Activated T-helper 2 cell treated with anti-CD3 and anti-CD28 coated beads, Interferon-gamma antibody, Interleukin-2, Interleukin-4, amounts not matched to agents 10 μg/mL and 5 μg/mL and 100 μg/mL, durations not matched to agents 14 hours and 24 hours and 36 hours (primary cell): ENCODE measurements around the gene OSBPL8. TPM values are rescaled to one million over a fixed set of nuclear protein-coding genes. Genes with fewer than 3 reads are reported as not detected.

Experiments
- DNase-seq: peaks from one replicate; pipeline ENCODE4 v3.0.0; 2021; ENCODE audit warnings: low spot score
- H3K27ac Mint-ChIP-seq: one replicate; pipeline ENCODE4 v1.8.0; 2021; ENCODE audit warnings: mixed read lengths
- H3K27me3 Mint-ChIP-seq: one replicate; pipeline ENCODE4 v1.8.0; 2021; ENCODE audit warnings: low read depth, mixed read lengths
- H3K36me3 Mint-ChIP-seq: one replicate; pipeline ENCODE4 v1.8.0; 2021; ENCODE audit warnings: low read depth, mixed read lengths
- H3K4me1 Mint-ChIP-seq: one replicate; pipeline ENCODE4 v1.8.0; 2021; ENCODE audit warnings: low read depth, mixed read lengths
- H3K4me3 Mint-ChIP-seq: one replicate; pipeline ENCODE4 v1.8.0; 2021; ENCODE audit warnings: low read depth, mild to moderate bottlenecking, moderate library complexity, mixed read lengths
- H3K9me3 Mint-ChIP-seq: one replicate; pipeline ENCODE4 v1.8.0; 2021; ENCODE audit warnings: mixed read lengths
- intact Hi-C: fragments of 100-400 bp; cut with micrococcal nuclease; formaldehyde crosslinking; loops from one replicate; pipeline ENCODE4 v1.15.1; 2023
- total RNA-seq: library from RNA; stranded (reverse); gene quantifications from 2 replicates; pipeline ENCODE4 v1.2.3, GENCODE V29; 2022

OSBPL8 gene
- total RNA-seq, 1 donor from 2014 or later: 87.9 TPM

DNA sequence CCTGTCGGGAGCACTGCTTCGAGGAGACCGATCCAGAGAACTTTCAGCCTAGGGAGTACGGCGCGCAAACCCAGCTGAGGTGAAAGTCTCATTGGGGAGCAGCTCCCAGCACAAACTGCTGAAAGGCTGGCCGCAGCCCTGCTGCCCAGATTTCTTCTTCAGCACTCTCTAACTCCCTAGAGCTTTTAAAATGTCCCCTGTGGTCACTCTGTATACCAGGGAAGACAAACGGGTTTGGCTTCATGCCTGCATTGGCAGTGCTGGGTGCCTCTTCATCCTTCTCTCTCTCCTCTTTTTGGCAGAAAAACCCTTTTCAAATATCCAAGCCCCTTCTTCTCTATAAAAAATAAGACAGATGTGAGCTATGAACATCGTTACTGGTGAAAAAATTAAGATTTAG, 246.3 kb downstream of the OSBPL8 start:
- H3K27me3 Mint-ChIP-seq: peaks cover 21% of the 10 kb centered on the region
- H3K27ac Mint-ChIP-seq: no peak overlapping the region
- no peaks in the 10 kb centered on the region for H3K36me3 Mint-ChIP-seq
- intact Hi-C loops: no loop called here
- DNase-seq: no peak
- H3K4me3 Mint-ChIP-seq: no peak overlapping the region
- H3K9me3 Mint-ChIP-seq: no peaks in the 10 kb centered on the region
- no peaks in the 10 kb centered on the region for H3K4me1 Mint-ChIP-seq

DNA sequence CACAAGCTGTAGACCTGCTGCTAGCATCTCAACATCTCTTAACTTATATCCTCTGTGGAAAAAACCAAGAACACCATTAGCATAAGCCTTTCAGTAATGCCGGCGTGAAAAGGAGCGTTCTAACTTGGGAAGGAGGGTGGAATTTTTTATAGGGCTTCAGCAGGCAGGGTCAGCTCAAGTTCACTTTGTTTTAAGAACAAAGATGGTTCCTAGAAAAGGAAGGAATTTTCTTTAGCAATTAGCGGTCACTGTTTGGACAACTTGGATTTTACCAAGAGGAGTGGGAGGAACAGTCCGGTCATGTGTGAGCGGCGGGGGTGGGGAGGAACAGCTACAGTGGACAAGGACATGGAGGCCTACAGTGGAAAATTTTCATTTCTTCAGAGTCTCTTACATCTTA, 247.3 kb downstream of the OSBPL8 start:
- no peak for DNase-seq
- intact Hi-C loops: no loop called here
- Mint-ChIP-seq H3K4me1 (no peaks in the 10 kb centered on the region), H3K4me3 (no peak overlapping the region), H3K9me3 (no peaks in the 10 kb centered on the region), H3K27me3 (peaks cover 21% of the 10 kb centered on the region), H3K36me3 (no peaks in the 10 kb centered on the region), H3K27ac (no peak overlapping the region)

DNA sequence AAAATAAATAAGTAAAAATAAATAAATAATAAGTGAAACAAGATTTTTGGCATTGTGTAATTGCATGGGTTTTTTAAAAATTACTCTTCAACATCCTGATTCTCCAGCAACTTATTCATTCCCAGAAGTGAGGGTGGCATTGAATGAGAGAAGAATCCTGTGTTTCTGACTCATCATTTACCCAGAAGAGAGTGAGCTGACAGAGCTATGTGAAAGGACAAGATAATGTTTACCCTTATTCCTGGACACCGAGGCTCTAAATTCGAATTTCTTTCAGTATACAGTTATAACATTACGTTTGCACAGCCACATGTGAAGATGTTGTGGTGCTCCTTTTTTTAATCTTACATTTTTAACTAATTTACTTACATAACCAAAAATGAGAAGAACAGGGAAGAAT, 247.8 kb downstream of the OSBPL8 start:
- H3K27me3 Mint-ChIP-seq: peaks cover 21% of the 10 kb centered on the region
- intact Hi-C loops: no loop called here
- H3K4me1 Mint-ChIP-seq: no peaks in the 10 kb centered on the region
- H3K9me3 Mint-ChIP-seq: no peaks in the 10 kb centered on the region
- H3K27ac Mint-ChIP-seq: no peak overlapping the region
- no peak overlapping the region for H3K4me3 Mint-ChIP-seq
- no peaks in the 10 kb centered on the region for H3K36me3 Mint-ChIP-seq
- DNase-seq: no peak

DNA sequence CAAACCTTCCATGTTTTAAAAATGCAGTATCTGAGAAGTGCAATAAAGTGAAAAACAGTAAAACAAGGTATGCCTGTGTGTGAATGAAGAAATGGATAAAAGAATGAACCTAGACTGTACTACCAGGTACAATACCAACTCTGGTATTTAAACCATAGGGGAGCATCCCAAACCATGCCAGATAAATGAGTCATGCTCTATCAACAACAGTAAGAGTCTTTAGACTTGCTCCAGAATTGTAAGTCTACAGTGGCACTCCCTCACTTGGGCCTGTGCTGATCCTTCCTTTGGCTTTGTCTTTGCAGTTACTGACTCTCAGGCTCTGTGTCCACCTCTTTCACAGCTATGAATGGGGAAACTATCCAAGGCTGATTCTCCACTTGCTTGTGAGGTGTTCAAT, 249.5 kb downstream of the OSBPL8 start:
- Mint-ChIP-seq H3K4me3 (no peak overlapping the region), H3K27me3 (peaks cover 14% of the 10 kb centered on the region), H3K27ac (no peak overlapping the region), H3K36me3 (no peaks in the 10 kb centered on the region), H3K4me1 (no peaks in the 10 kb centered on the region), H3K9me3 (no peaks in the 10 kb centered on the region)
- DNase-seq: no peak
- intact Hi-C loops: no loop called here

DNA sequence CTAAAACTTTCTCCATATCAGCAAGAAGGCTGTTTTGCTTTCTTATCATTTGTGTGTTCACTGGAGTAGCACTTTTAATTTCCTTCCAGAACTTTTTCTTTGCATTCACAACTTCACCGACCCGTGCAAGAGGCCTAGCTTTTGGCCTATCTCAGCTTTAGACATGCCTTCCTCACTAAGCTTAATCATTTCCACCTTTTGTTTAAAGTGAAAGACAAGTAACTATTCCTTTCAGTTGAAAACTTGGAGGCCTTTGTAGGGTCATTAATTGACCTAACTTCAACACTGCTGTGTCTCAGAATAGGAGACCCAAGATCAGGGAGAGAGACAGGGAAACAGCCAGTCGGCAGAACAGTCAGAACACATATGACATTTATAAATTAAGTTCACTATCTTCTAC, 250.7 kb downstream of the OSBPL8 start:
- intact Hi-C loops: no loop called here
- no peaks in the 10 kb centered on the region for H3K36me3 Mint-ChIP-seq
- DNase-seq: no peak
- H3K4me3 Mint-ChIP-seq: no peak overlapping the region
- no peaks in the 10 kb centered on the region for H3K9me3 Mint-ChIP-seq
- no peak overlapping the region for H3K27ac Mint-ChIP-seq
- peaks cover 3% of the 10 kb centered on the region for H3K4me1 Mint-ChIP-seq
- peaks cover 12% of the 10 kb centered on the region for H3K27me3 Mint-ChIP-seq

DNA sequence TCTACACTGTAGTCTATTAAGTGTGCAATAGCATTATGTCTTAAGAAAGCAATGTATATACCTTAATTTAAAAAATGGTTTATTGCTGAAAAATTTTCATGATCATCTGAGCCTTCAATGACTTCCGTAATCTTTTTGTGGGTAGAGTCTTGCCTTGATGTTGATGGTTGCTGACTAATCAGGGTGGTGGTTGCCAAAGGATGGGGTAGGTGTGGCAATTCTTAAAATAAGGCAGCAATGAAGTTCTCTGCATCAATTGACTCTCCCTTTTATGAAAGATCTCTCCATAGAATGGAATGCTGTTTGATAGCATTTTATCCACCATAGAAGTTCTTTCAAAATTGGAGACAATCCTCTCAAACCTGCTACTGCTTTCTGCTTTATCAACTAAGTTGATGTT, 252.5 kb downstream of the OSBPL8 start:
- no peaks in the 10 kb centered on the region for H3K36me3 Mint-ChIP-seq
- intact Hi-C loops: no loop called here
- no peak for DNase-seq
- H3K4me1 Mint-ChIP-seq: peaks cover 3% of the 10 kb centered on the region
- no peak overlapping the region for H3K4me3 Mint-ChIP-seq
- peaks cover 9% of the 10 kb centered on the region for H3K27me3 Mint-ChIP-seq
- H3K9me3 Mint-ChIP-seq: no peaks in the 10 kb centered on the region
- no peak overlapping the region for H3K27ac Mint-ChIP-seq

DNA sequence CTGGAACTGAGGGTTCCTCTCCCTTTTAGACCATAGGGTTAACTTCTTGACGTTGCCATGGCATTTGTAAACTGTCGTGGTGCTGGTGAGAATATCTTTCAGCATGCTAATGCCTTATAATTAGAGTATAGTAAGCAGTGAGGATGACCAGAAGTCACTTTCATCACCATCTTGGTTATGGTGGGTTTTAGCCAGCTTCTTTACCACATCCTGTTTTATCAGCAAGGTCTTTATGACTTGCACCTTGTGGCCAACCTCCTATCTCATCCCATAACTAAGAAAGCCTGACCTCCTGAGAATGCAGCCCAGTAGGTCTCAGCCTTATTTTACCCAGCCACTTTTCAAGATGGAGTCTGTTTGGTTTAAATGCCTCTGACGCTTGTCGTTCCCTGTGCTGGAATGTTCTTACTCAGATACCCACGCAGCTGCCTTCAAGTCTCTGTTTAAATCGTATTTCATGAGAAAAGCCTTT, 255.5 kb downstream of the OSBPL8 start:
- peaks cover 6% of the 10 kb centered on the region for H3K27me3 Mint-ChIP-seq
- DNase-seq: no peak
- no peaks in the 10 kb centered on the region for H3K9me3 Mint-ChIP-seq
- no peak overlapping the region for H3K4me3 Mint-ChIP-seq
- H3K4me1 Mint-ChIP-seq: peaks cover 3% of the 10 kb centered on the region
- no peak overlapping the region for H3K27ac Mint-ChIP-seq
- intact Hi-C loops: no loop called here
- H3K36me3 Mint-ChIP-seq: no peaks in the 10 kb centered on the region

DNA sequence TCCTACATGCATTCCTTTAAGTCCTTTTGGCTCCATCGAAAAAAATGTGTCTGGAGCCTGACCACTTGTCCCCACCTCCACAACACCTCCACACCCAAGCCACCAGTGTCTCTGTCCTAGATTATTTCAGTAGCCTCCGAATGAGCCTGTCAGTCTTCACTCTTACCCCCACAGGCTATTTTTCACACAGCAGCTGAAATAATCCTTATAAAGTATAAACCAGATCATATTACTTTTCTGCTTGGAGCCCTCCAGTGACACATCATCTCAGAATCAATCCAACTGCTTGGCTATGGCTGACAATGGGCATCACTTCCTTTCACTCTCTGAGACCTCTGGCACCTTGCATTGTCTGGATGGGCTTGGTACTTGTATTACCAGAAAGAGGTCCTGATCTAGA, 256.2 kb downstream of the OSBPL8 start:
- no peak overlapping the region for H3K4me3 Mint-ChIP-seq
- H3K9me3 Mint-ChIP-seq: no peaks in the 10 kb centered on the region
- H3K36me3 Mint-ChIP-seq: no peaks in the 10 kb centered on the region
- no peak for DNase-seq
- no peak overlapping the region for H3K27ac Mint-ChIP-seq
- H3K4me1 Mint-ChIP-seq: peaks cover 3% of the 10 kb centered on the region
- peaks cover 3% of the 10 kb centered on the region for H3K27me3 Mint-ChIP-seq
- intact Hi-C loops: no loop called here

Other genes starting within 250 kb of the OSBPL8 start
- gene BBS10, start 211.4 kb downstream of the OSBPL8 start, total RNA-seq: 3.9 and 4.1 TPM in 2 replicates
- gene ZDHHC17, start 204.3 kb upstream of the OSBPL8 start, total RNA-seq: 26.7 and 28.6 TPM in 2 replicates